ENCODE measurements around the gene CD163L1.
A peak's percentile ranks its signal among the peaks of the same experiment; 100 is the strongest.

Gene CD163L1

DNA sequence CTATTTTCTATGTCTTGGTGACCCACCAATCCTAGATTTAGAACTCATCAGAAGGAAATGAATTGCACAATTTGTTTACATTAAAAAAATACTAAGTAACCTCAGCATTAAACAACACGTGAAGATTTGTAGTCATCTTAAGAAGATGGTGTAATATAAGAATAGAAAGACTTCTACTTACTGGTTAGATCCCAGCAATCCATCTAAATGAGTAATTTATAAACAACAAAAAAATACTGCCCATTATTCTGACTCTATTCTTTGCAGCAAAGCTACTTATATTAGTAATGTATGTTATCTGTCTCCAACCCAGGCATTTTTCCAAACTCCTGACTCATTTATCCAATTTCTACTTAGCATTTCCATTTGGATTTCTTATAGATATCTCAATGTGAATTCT lies 67.8 kb downstream of the CD163L1 start:
- TF ChIP-seq CTCF (IDR thresholded peaks at IDR 0.05; ENCODE audit: low read depth, low read length) = no peak
- H3K4me3 ChIP-seq (ENCODE audit: low read depth, low read length) = no peak overlapping the region

GRCh38 chr12:7375145-7375543 lies 68.8 kb downstream of the CD163L1 start:
- no peak for TF ChIP-seq CTCF (IDR thresholded peaks at IDR 0.05; ENCODE audit: low read depth, low read length)
- H3K4me3 ChIP-seq (ENCODE audit: low read depth, low read length) = no peak overlapping the region

GRCh38 chr12:7374423-7375144 lies 69.4 kb downstream of the CD163L1 start:
- H3K4me3 ChIP-seq (ENCODE audit: low read depth, low read length) = no peak overlapping the region
- peak; percentile 81 for TF ChIP-seq CTCF (IDR thresholded peaks at IDR 0.05; ENCODE audit: low read depth, low read length)

- no peak overlapping the region for H3K4me3 ChIP-seq (ENCODE audit: low read depth, low read length)
- TF ChIP-seq CTCF (IDR thresholded peaks at IDR 0.05; ENCODE audit: low read depth, low read length) = no peak
Observed at GRCh38 chr12:7373226-7373625, 70.7 kb downstream of the CD163L1 start.

DNA sequence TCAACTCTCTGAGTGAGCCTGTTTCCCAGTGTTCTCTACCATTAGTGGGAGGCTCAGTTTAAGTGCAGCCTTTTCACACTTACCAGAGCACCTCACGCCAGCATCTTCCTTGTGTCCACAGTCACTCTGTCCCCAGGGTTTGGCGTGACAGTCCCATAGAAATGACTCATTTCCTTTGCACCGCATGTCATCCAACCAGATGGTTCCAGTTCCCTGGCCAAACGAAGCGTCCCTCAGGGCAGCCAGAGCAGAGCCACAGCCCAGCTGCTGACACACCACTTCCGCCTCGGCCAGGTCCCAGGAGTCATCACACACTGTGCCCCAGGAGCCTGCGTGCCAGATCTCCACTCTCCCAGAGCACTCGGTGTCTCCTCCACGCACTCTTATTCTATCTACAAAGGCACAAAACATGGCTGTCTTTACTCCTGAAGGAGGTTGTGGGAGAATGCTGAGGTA lies 74.7 kb downstream of the CD163L1 start:
- TF ChIP-seq CTCF (IDR thresholded peaks at IDR 0.05; ENCODE audit: low read depth, low read length) = no peak

DNA sequence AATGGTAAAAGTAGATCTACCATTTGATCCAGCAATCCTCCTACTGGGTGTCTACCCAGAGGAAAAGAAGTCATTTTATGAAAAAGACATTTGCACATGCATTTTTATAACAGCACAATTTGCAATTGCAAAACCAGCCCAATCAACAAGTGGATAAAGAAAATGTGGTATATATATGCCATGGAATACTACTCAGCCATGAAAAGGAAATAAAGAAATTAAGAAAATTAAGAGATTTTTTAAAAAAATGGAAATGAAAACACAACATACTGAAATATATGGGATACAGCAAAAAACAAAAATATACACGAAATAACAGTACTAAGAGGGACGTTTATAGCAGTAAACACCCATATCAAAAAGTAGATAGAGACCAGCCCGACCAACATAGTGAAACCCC lies 81.2 kb downstream of the CD163L1 start:
- no peak for TF ChIP-seq CTCF (IDR thresholded peaks at IDR 0.05; ENCODE audit: low read depth, low read length)
- H3K4me3 ChIP-seq (ENCODE audit: low read depth, low read length) = no peak overlapping the region

More for the DNA sequence above, 74.7 kb downstream of the CD163L1 start:
- H3K4me3 ChIP-seq (ENCODE audit: low read depth, low read length) = no peak overlapping the region

DNA sequence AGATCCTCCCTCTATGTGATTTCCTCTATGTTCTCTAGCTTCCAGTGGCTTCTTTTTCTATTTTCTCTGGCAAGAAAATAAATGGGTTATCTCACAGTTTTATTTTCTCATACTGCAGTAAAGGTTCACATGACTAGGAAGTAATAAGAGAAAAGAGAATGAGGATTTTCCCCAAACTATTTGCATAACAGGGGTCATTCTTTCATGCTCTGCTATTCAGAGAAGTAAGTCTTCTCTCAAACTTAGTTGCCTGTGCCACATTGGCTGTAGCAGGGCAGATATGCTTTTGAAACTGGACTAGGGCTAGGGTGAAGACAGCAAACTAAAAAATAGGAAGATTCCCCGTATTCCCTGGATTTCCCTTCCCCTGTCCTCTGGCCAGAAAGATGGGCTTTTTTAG lies 82.7 kb downstream of the CD163L1 start:
- no peak for TF ChIP-seq CTCF (IDR thresholded peaks at IDR 0.05; ENCODE audit: low read depth, low read length)
- H3K4me3 ChIP-seq (ENCODE audit: low read depth, low read length) = no peak overlapping the region
